B cell (primary cell): Measurements from ENCODE around the gene VSIG2. TPM values are rescaled to one million over a fixed set of nuclear protein-coding genes. Genes with fewer than 3 reads are reported as not detected.

ENCODE experiments used
- ATAC-seq: fragments of 200-7000 bp; cut with Tn5 transposase; one replicate; pipeline ENCODE4 v1.10.0; 2021; ENCODE audit warnings: low read depth, mild to moderate bottlenecking, moderate number of reproducible peaks, moderate library complexity
- CTCF ChIA-PET: fragments of 350-600 bp; sonication (Branson Sonifier 250); formaldehyde crosslinking; loops from one replicate; lab custom pipeline; 2021; ENCODE audit warnings: antibody characterized with exemption, inconsistent platforms; lab: Charles Lee
- POLR2A ChIA-PET: fragments of 350-600 bp; sonication (Branson Sonifier 250); formaldehyde crosslinking; loops from one replicate; lab custom pipeline; 2021; ENCODE audit warnings: antibody characterized with exemption; lab: Charles Lee
- DNase-seq: peaks from one replicate; pipeline ENCODE4 v3.0.0; 2013
- H2AFZ ChIP-seq: 2 replicates; pipeline ENCODE4 v1.6.1; 2012; ENCODE audit warnings: mild to moderate bottlenecking, low read depth, low read length; ENCODE audit not compliant: insufficient read depth, poor library complexity, severe bottlenecking
- H3K27ac ChIP-seq, 2 donors: 1 replicate in 1 of 2; 2 replicates in 1 of 2; pipeline ENCODE4 v1.5.1; 2012 to 2013; ENCODE audit warnings: low read length in 2 of 2, mild to moderate bottlenecking in 2 of 2, moderate library complexity in 1 of 2
- H3K27me3 ChIP-seq, 4 experiments: fragments of 200-600 bp in 1 of 4; sonication (generic) in 1 of 4; replicated peaks in 1 of 4; 1 replicate in 2 of 4; 2 replicates in 2 of 4; pipeline versions ENCODE4 v1.6.1 to v1.7.0; 2013 to 2016; ENCODE audit warnings: low read length in 3 of 4, mild to moderate bottlenecking in 2 of 4, mixed read lengths in 1 of 4, moderate library complexity in 1 of 4; ENCODE audit not compliant: insufficient read depth in 4 of 4, control insufficient read depth in 3 of 4; ENCODE audit errors: control extremely low read depth in 1 of 4
- H3K36me3 ChIP-seq, 2 experiments: replicated peaks in 1 of 2; 1 replicate in 1 of 2; 2 replicates in 1 of 2; pipeline versions ENCODE4 v1.6.1 to v1.7.1; 2013; ENCODE audit warnings: low read length in 1 of 2; ENCODE audit not compliant: insufficient read depth in 2 of 2, control insufficient read depth in 1 of 2; ENCODE audit errors: control extremely low read depth in 1 of 2, extremely low read depth in 1 of 2
- H3K4me1 ChIP-seq, 2 donors: fragments of 200-600 bp in 1 of 2; sonication (generic) in 1 of 2; 1 replicate in 1 of 2; 2 replicates in 1 of 2; pipeline versions ENCODE4 v1.5.1 to v1.6.1; 2013 to 2017; ENCODE audit warnings: low read length in 2 of 2; ENCODE audit not compliant: control insufficient read depth in 2 of 2, insufficient read depth in 2 of 2
- H3K4me2 ChIP-seq: replicated peaks from 2 replicates; pipeline ENCODE3; 2012; ENCODE audit warnings: mild to moderate bottlenecking, low read depth, low read length; ENCODE audit not compliant: poor library complexity, severe bottlenecking
- H3K4me3 ChIP-seq, 5 experiments: fragments of 200-600 bp in 1 of 5; sonication (generic) in 1 of 5; 1 replicate in 3 of 5; 2 replicates in 2 of 5; pipeline versions ENCODE4 v1.5.1 to v1.7.0; 2011 to 2016; ENCODE audit warnings: low read length in 4 of 5, mild to moderate bottlenecking in 4 of 5, low read depth in 2 of 5, control low read depth in 1 of 5, moderate library complexity in 1 of 5; ENCODE audit not compliant: insufficient read depth in 1 of 5; ENCODE audit errors: control extremely low read depth in 1 of 5, extremely low read depth in 1 of 5
- H3K79me2 ChIP-seq: fragments of 200-600 bp; sonication (generic); one replicate; pipeline ENCODE4 v1.6.0; 2016; ENCODE audit warnings: low read length; ENCODE audit not compliant: control insufficient read depth, insufficient read depth
- H3K9ac ChIP-seq: fragments of 200-600 bp; sonication (generic); 2 replicates; pipeline ENCODE4 v1.6.1; 2017; ENCODE audit warnings: mild to moderate bottlenecking, low read length, moderate library complexity
- H3K9me3 ChIP-seq, 3 donors: one replicate each; pipeline versions ENCODE4 v1.6.1 to v1.7.1; 2013; ENCODE audit warnings: low read length in 2 of 3; ENCODE audit not compliant: control insufficient read depth in 2 of 3, insufficient read depth in 1 of 3; ENCODE audit errors: control extremely low read depth in 1 of 3
- H4K20me1 ChIP-seq: 2 replicates; pipeline ENCODE4 v1.6.0; 2012; ENCODE audit warnings: mild to moderate bottlenecking, low read length; ENCODE audit not compliant: insufficient read depth, control insufficient read depth, poor library complexity, severe bottlenecking
- H3K27ac Mint-ChIP-seq: one replicate; pipeline ENCODE4 v1.8.0; 2021; ENCODE audit warnings: mixed read lengths
- H3K27me3 Mint-ChIP-seq: one replicate; pipeline ENCODE4 v1.8.0; 2021; ENCODE audit warnings: mixed read lengths
- H3K4me1 Mint-ChIP-seq: one replicate; pipeline ENCODE4 v1.8.0; 2021; ENCODE audit warnings: mixed read lengths
- H3K4me3 Mint-ChIP-seq: one replicate; pipeline ENCODE4 v1.8.0; 2021; ENCODE audit warnings: mixed read lengths
- H3K9me3 Mint-ChIP-seq: one replicate; pipeline ENCODE4 v1.8.0; 2022; ENCODE audit warnings: mixed read lengths; ENCODE audit not compliant: insufficient read depth
- EZH2 ChIP-seq: IDR thresholded peaks from 2 replicates; pipeline ENCODE4 v1.6.1; 2012; ENCODE audit warnings: borderline replicate concordance, low read depth, mild to moderate bottlenecking, moderate library complexity, low read length; ENCODE audit not compliant: insufficient read depth, poor library complexity, severe bottlenecking
- WGBS: methylation state at CpG from one replicate; pipeline ENCODE4 v1.1.5; 2013; ENCODE audit warnings: missing lambda C conversion rate; ENCODE audit not compliant: insufficient coverage; 5-methylcytosine and 5-hydroxymethylcytosine counted together
- intact Hi-C: fragments of 100-400 bp; cut with micrococcal nuclease; formaldehyde crosslinking; loops from one replicate; pipeline ENCODE4 v1.10.0; 2022
- polyA plus RNA-seq: library from polyadenylated mRNA; depleted of rRNA; stranded (reverse); fragments of >200 nt; gene quantifications from 2 replicates; pipeline ENCODE4 v1.2.3, GENCODE V29; 2012
- total RNA-seq, 2 donors: library from RNA; stranded (reverse); fragments of 120-200 nt in 1 of 2; gene quantifications; 1 replicate in 1 of 2; 2 replicates in 1 of 2; pipeline versions ENCODE4 v1.2.3 to v1.2.4, GENCODE V29; 2013 to 2022
- TF ChIP-seq, protein P1 (sequence below): fragments of 200-600 bp; IDR thresholded peaks from one replicate; pipeline ENCODE4 v1.8.0; 2022; ENCODE audit warnings: antibody characterized with exemption, mild to moderate bottlenecking

Gene VSIG2
- total and polyA plus RNA-seq, 2 donors (not counting 1 experiment from before 2014, with no cell fraction given), result not detected

DNA sequence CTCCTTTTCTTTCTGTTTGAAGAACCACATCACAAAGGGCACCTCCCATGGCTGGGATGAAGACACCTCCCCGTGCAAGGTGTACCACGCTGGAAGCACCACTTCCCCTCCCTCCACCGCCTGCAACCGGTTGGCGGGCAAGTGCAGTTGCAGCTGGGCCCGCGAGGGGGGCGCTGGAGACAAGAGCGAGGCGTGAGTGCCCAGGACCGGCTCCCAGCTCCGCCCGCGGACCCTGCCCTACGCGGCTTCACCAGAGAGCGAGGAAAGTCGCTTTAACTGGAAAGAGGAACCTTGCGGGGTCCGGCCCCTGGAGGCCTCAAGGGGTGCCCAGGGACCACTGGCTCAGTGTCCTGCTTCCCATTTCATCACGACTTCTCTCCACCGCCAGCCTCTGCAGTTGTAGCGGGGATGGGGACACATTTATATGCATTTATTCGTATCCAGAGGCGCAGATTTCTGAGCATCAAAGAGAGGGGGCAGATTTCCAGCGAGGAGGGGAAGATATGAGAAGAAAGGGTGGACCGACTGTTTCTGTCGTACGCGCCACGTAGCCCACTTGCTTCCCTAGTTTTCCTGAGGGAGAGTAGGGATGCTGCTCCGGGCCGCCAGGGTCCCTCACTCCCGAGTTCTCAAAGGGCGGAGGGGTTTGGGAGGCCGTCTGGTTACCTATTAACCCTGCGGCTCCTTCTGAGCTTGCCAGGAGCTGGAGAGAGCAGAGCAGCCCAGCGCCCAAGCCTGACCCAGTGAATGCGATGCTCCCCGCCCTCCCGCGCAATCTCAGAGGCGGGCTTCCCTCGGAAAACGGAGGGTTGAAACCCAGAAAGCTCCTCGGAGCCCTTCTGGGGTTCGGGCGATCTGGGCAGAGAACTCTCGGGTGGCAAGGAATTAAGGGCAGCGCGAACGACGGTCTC is 6.6 kb upstream of the VSIG2 start:
- peaks cover 39 to 54% of the 10 kb centered on the region in 2 donors for H3K4me1 ChIP-seq
- Mint-ChIP-seq H3K9me3 (no peaks in the 10 kb centered on the region), H3K4me1 (peaks cover 39% of the 10 kb centered on the region), H3K27me3 (peaks cover 11% of the 10 kb centered on the region), H3K27ac (no peak overlapping the region), H3K4me3 (peak overlapping the region; percentile 81)
- H3K27ac ChIP-seq, result peak overlapping the region in 1 of 2 donors; percentile 22
- H3K9me3 ChIP-seq, result peaks cover 0 to 3% (median 0%) of the 10 kb centered on the region in 3 donors
- WGBS, result 28% methylated on average over 48 of the region's 53 CpGs
- DNase-seq (peak; percentile 83), ATAC-seq (peak; percentile 67)
- H3K4me3 ChIP-seq, result peak overlapping the region in 4 of 5 experiments; percentile 27 to 81 (median 43)
- intact Hi-C loops, result loop anchor here (1.0 kb wide), 1 partner anchor 11 kb away; no protein-coding TSS in a partner anchor
- TF ChIP-seq, protein P1, sequence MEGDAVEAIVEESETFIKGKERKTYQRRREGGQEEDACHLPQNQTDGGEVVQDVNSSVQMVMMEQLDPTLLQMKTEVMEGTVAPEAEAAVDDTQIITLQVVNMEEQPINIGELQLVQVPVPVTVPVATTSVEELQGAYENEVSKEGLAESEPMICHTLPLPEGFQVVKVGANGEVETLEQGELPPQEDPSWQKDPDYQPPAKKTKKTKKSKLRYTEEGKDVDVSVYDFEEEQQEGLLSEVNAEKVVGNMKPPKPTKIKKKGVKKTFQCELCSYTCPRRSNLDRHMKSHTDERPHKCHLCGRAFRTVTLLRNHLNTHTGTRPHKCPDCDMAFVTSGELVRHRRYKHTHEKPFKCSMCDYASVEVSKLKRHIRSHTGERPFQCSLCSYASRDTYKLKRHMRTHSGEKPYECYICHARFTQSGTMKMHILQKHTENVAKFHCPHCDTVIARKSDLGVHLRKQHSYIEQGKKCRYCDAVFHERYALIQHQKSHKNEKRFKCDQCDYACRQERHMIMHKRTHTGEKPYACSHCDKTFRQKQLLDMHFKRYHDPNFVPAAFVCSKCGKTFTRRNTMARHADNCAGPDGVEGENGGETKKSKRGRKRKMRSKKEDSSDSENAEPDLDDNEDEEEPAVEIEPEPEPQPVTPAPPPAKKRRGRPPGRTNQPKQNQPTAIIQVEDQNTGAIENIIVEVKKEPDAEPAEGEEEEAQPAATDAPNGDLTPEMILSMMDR, result peak; percentile 84
- TF ChIP-seq EZH2, result no peak
- ChIA-PET POLR2A (interaction anchor here (0.8 to 1.3 kb wide), 2 partner anchors 12 to 85 kb away, joined by 4 to 9 read pairs; partner anchors contain the start of genes SIAE and SPA17), CTCF (interaction anchor here (0.7 to 11.1 kb wide), 12 partner anchors 9 to 118 kb away, joined by 3 to 153 read pairs (median 6); partner anchors contain the start of genes MSANTD2, SIAE, SPA17 and VSIG2)
- peaks cover 0 to 22% (median 10%) of the 10 kb centered on the region in 4 experiments for H3K27me3 ChIP-seq
- H3K4me2 ChIP-seq, result peak overlapping the region; percentile 99
- peak overlapping the region; percentile 71 for H2AFZ ChIP-seq
- no peaks in the 10 kb centered on the region for H3K36me3 ChIP-seq
- H3K9ac ChIP-seq, result peak overlapping the region; percentile 24
- H4K20me1 ChIP-seq, result peaks cover 6% of the 10 kb centered on the region
- peaks cover 32% of the 10 kb centered on the region for H3K79me2 ChIP-seq
